KMS-11 (cell line): ENCODE measurements around the gene ANKRD35.

Experiments
- H2AFZ ChIP-seq: fragments of 200-600 bp; sonication (generic); 2 replicates; pipeline ENCODE4 v1.6.1; 2016; ENCODE audit warnings: antibody characterized with exemption, mixed run types, low read depth
- H3K27ac ChIP-seq: fragments of 200-600 bp; sonication (generic); 2 replicates; pipeline ENCODE4 v1.6.1; 2016; ENCODE audit warnings: mild to moderate bottlenecking, mixed run types
- H3K27me3 ChIP-seq: fragments of 200-600 bp; sonication (generic); 2 replicates; pipeline ENCODE4 v1.6.1; 2017; ENCODE audit warnings: mild to moderate bottlenecking, low read depth, mixed run types, moderate library complexity; ENCODE audit not compliant: insufficient read depth
- H3K36me3 ChIP-seq: fragments of 200-600 bp; sonication (generic); 2 replicates; pipeline ENCODE4 v1.6.1; 2017; ENCODE audit warnings: mild to moderate bottlenecking, mixed run types; ENCODE audit not compliant: insufficient read depth
- H3K4me1 ChIP-seq: fragments of 200-600 bp; sonication (generic); 2 replicates; pipeline ENCODE4 v1.6.1; 2016; ENCODE audit warnings: mild to moderate bottlenecking, low read depth, mixed run types; ENCODE audit not compliant: poor library complexity, severe bottlenecking
- H3K4me2 ChIP-seq: fragments of 200-600 bp; sonication (generic); 2 replicates; pipeline ENCODE4 v1.7.0; 2016; ENCODE audit warnings: mild to moderate bottlenecking, mixed run types
- H3K4me3 ChIP-seq: fragments of 200-600 bp; sonication (generic); IDR thresholded peaks from 2 replicates; pipeline ENCODE4 v1.6.1; 2017; ENCODE audit warnings: low read depth, low read length, mixed read lengths; ENCODE audit not compliant: insufficient read depth
- H3K79me2 ChIP-seq: fragments of 200-600 bp; sonication (generic); 2 replicates; pipeline ENCODE4 v1.6.1; 2016; ENCODE audit warnings: low read depth, mixed run types; ENCODE audit not compliant: insufficient read depth
- H3K9ac ChIP-seq: fragments of 200-600 bp; sonication (generic); 2 replicates; pipeline ENCODE4 v1.6.1; 2016; ENCODE audit warnings: mild to moderate bottlenecking, mixed run types
- H4K20me1 ChIP-seq: fragments of 200-600 bp; sonication (generic); 2 replicates; pipeline ENCODE4 v1.6.1; 2016; ENCODE audit warnings: mild to moderate bottlenecking, mixed run types; ENCODE audit not compliant: insufficient read depth
- TF ChIP-seq, protein P1 (sequence below): fragments of 200-600 bp; sonication (generic); conservative IDR thresholded peaks from 2 replicates; pipeline ENCODE4 v1.6.1; 2017; ENCODE audit warnings: low read depth, mild to moderate bottlenecking, antibody characterized with exemption, low read length, moderate library complexity, mixed read lengths

ANKRD35 gene

GRCh38 chr1:145886816-145887215, 1.1 kb upstream of the ANKRD35 start:
- Histone ChIP-seq H4K20me1 (no peaks in the 10 kb centered on the region), H3K4me2 (no peak overlapping the region; the same call in 1 of the 2 replicates), H3K4me3 (no peak overlapping the region), H3K36me3 (no peaks in the 10 kb centered on the region), H3K27ac (no peak overlapping the region), H2AFZ (no peak overlapping the region), H3K27me3 (peaks cover 25% of the 10 kb centered on the region), H3K4me1 (peaks cover 15% of the 10 kb centered on the region), H3K79me2 (no peaks in the 10 kb centered on the region), H3K9ac (no peak overlapping the region)
- TF ChIP-seq, protein P1, sequence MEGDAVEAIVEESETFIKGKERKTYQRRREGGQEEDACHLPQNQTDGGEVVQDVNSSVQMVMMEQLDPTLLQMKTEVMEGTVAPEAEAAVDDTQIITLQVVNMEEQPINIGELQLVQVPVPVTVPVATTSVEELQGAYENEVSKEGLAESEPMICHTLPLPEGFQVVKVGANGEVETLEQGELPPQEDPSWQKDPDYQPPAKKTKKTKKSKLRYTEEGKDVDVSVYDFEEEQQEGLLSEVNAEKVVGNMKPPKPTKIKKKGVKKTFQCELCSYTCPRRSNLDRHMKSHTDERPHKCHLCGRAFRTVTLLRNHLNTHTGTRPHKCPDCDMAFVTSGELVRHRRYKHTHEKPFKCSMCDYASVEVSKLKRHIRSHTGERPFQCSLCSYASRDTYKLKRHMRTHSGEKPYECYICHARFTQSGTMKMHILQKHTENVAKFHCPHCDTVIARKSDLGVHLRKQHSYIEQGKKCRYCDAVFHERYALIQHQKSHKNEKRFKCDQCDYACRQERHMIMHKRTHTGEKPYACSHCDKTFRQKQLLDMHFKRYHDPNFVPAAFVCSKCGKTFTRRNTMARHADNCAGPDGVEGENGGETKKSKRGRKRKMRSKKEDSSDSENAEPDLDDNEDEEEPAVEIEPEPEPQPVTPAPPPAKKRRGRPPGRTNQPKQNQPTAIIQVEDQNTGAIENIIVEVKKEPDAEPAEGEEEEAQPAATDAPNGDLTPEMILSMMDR: no peak

DNA sequence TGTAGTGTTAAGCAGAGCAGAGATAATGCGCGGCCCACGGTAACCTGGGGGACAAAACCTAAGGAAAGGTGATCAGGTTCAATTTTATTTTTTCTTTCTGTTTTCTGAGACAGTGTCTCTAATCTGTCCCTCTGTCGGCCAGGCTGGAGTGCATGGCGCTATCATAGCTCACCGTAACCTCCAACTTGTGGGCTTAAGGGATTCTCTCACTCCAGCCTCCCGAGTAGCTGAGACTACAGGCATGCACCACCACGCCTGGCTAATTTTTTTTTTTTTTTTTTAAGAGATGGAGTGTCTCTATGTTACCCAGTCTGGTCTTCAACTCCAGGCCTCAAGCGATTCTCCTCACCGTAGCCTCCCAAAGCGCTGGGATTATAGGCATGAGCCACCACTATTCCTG, 724 bp upstream of the ANKRD35 start:
- Histone ChIP-seq H3K27ac (no peak overlapping the region), H3K27me3 (peaks cover 25% of the 10 kb centered on the region), H4K20me1 (no peaks in the 10 kb centered on the region), H3K36me3 (no peaks in the 10 kb centered on the region), H3K9ac (no peak overlapping the region), H3K4me3 (peak overlapping the region; percentile 96), H2AFZ (peak overlapping the region; percentile 95), H3K79me2 (no peaks in the 10 kb centered on the region), H3K4me1 (peaks cover 11% of the 10 kb centered on the region), H3K4me2 (peak overlapping the region; percentile 79)
- TF ChIP-seq, protein P1: no peak

DNA sequence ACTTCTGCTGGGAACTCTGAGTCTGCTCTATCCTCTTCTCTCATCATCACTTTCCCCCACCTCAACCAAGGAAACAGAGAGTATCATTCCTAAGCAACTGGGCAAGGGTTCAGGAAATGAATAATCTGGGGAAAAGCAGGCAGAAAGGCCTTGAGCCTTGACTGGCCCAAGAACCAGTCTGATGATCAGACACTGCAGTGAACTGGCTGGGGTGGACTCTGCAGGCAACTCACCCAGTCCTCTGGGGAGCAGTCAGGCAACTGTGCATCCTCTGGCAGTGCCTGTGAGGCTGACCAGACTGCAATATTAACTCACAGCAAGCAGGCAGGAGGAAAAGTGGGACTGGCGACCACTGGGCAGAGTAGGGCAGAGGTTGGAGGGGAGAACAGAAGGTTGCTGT, 991 bp downstream of the ANKRD35 start:
- TF ChIP-seq, protein P1: no peak
- Histone ChIP-seq H3K27me3 (peaks cover 25% of the 10 kb centered on the region), H3K4me2 (no peak overlapping the region), H3K4me3 (no peak overlapping the region), H3K4me1 (peaks cover 18% of the 10 kb centered on the region), H3K36me3 (no peaks in the 10 kb centered on the region), H3K27ac (no peak overlapping the region), H4K20me1 (no peaks in the 10 kb centered on the region), H2AFZ (0 out of 2 replicates have a peak overlapping the region, but pooled peaks have one; percentile 95), H3K9ac (no peak overlapping the region), H3K79me2 (no peaks in the 10 kb centered on the region)

DNA sequence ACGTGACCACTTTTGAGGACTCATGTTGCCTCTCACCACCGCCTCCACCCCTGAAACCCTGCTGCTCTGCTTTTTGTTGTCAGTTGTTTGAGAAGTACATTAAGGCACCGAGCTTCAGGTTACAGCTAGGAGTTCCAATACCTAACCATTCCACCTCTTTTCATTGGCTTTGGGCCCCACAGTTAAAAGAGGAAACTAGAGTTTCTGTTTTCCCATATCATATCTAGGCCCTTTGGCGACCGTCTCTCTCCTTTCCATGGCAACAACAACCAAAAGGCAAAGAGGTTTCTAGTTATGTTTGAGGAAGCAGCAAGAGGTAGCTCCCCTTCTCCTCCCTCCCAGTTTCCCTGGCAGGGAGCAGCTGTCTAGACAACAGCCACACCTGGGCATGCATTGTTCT, 5.9 kb downstream of the ANKRD35 start:
- no peak overlapping the region for H3K4me2 ChIP-seq
- no peaks in the 10 kb centered on the region for H3K36me3 ChIP-seq
- peaks cover 7% of the 10 kb centered on the region for H3K4me1 ChIP-seq
- no peaks in the 10 kb centered on the region for H3K79me2 ChIP-seq
- H3K4me3 ChIP-seq: no peak overlapping the region
- TF ChIP-seq, protein P1: no peak
- H2AFZ ChIP-seq: no peak overlapping the region
- H4K20me1 ChIP-seq: no peaks in the 10 kb centered on the region
- H3K9ac ChIP-seq: no peak overlapping the region
- no peak overlapping the region for H3K27ac ChIP-seq
- peaks cover 26% of the 10 kb centered on the region for H3K27me3 ChIP-seq

DNA sequence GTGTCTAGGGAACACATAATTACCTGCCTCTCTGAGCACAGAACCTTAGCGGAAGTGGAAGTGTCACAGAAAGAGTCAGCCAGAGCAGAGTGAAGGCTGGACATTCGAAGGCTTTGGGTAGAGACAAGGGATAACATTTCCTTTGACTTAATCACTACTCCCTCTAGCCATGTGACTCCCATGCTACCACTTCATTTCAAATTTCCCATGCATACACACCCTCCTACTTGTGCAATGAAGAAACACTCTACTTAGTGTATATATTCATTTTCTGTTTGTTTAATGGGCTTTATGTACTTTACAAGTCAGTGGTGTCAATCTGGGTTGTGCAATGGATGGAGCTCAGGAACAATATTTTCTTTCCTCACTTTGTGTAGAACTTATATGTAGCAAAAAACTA, 6.9 kb downstream of the ANKRD35 start:
- H3K79me2 ChIP-seq: no peaks in the 10 kb centered on the region
- no peak overlapping the region for H3K4me3 ChIP-seq
- H3K4me2 ChIP-seq: no peak overlapping the region
- H2AFZ ChIP-seq: no peak overlapping the region
- H3K9ac ChIP-seq: no peak overlapping the region
- H3K27ac ChIP-seq: no peak overlapping the region
- H3K27me3 ChIP-seq: peaks cover 15% of the 10 kb centered on the region; the same call in 1 of the 2 replicates
- H3K4me1 ChIP-seq: peaks cover 7% of the 10 kb centered on the region
- H3K36me3 ChIP-seq: no peaks in the 10 kb centered on the region
- no peaks in the 10 kb centered on the region for H4K20me1 ChIP-seq
- TF ChIP-seq, protein P1: no peak
